PC-3 (cell line): ENCODE measurements around the gene HEATR5B. TPM values are rescaled to one million over a fixed set of nuclear protein-coding genes. Genes with fewer than 3 reads are reported as not detected.
A peak's percentile ranks its signal among the peaks of the same experiment; 100 is the strongest.

Source experiments
- ATAC-seq: fragments of 200-7000 bp; cut with Tn5 transposase; 2 replicates; pipeline ENCODE4 v1.9.1; 2020; ENCODE audit warnings: mild to moderate bottlenecking, moderate library complexity
- BruUV-seq: library from RNA; stranded (reverse); fragments of 400-500 nt; replicated peaks from 2 replicates; lab custom pipeline; 2021; lab: Mats Ljungman, UMichigan
- CTCF ChIA-PET: fragments of 300-600 bp; sonication (Branson Sonifier 250); formaldehyde crosslinking; loops from one replicate; lab custom pipeline; 2022; ENCODE audit warnings: antibody characterized with exemption; lab: Charles Lee
- POLR2A ChIA-PET: fragments of 300-600 bp; sonication (Branson Sonifier 250); formaldehyde crosslinking; loops from one replicate; lab custom pipeline; 2022; ENCODE audit warnings: antibody characterized with exemption; ENCODE audit not compliant: unreplicated experiment; lab: Charles Lee
- DNase-seq: peaks from one replicate; pipeline ENCODE4 v3.0.0-alpha.2; 2015
- H2AFZ ChIP-seq: fragments of 300-600 bp; sonication (generic); 2 replicates; pipeline ENCODE4 v1.6.0; 2016; ENCODE audit warnings: antibody characterized with exemption, low read length
- H3F3A ChIP-seq: fragments of 300-600 bp; sonication (generic); one replicate; pipeline ENCODE4 v1.6.0; 2017; ENCODE audit warnings: antibody characterized with exemption, low read length, control low read depth, mild to moderate bottlenecking; ENCODE audit not compliant: unreplicated experiment
- H3K27ac ChIP-seq: fragments of 300-600 bp; sonication (generic); 2 replicates; pipeline ENCODE4 v1.5.1; 2016; ENCODE audit warnings: mild to moderate bottlenecking, low read length
- H3K27me3 ChIP-seq: fragments of 300-600 bp; sonication (generic); 2 replicates; pipeline ENCODE4 v1.6.1; 2016; ENCODE audit warnings: low read length, mixed read lengths
- H3K36me3 ChIP-seq: fragments of 300-600 bp; sonication (generic); 2 replicates; pipeline ENCODE4 v1.6.1; 2016; ENCODE audit warnings: low read depth, mixed run types, low read length, mixed read lengths
- H3K4me1 ChIP-seq: fragments of 300-600 bp; sonication (generic); 2 replicates; pipeline ENCODE4 v1.5.1; 2016; ENCODE audit warnings: low read length; ENCODE audit not compliant: insufficient read depth
- H3K4me2 ChIP-seq: fragments of 300-600 bp; sonication (generic); 2 replicates; pipeline ENCODE4 v1.6.0; 2016; ENCODE audit warnings: low read length
- H3K4me3 ChIP-seq: fragments of 300-600 bp; sonication (generic); 2 replicates; pipeline ENCODE4 v1.5.1; 2016; ENCODE audit warnings: mild to moderate bottlenecking, low read length, mixed read lengths
- H3K79me2 ChIP-seq: fragments of 300-600 bp; sonication (generic); 2 replicates; pipeline ENCODE4 v1.6.1; 2017; ENCODE audit warnings: low read length, mixed read lengths
- H3K9ac ChIP-seq: fragments of 300-600 bp; sonication (generic); 2 replicates; pipeline ENCODE4 v1.6.0; 2016; ENCODE audit warnings: mild to moderate bottlenecking, low read length
- H3K9me2 ChIP-seq: fragments of 300-600 bp; sonication (generic); replicated peaks from 2 replicates; pipeline ENCODE4 v1.6.1; 2016; ENCODE audit warnings: mixed run types, low read length, mixed read lengths
- H3K9me3 ChIP-seq: fragments of 300-600 bp; sonication (generic); 2 replicates; pipeline ENCODE4 v1.6.1; 2016; ENCODE audit warnings: low read length, mixed read lengths
- H4K20me1 ChIP-seq: fragments of 300-600 bp; sonication (generic); 2 replicates; pipeline ENCODE4 v1.6.1; 2016; ENCODE audit warnings: low read length, mixed read lengths
- CTCF ChIP-seq: fragments of 300-600 bp; sonication (generic); conservative IDR thresholded peaks from 2 replicates; pipeline ENCODE4 v1.5.1; 2017; ENCODE audit warnings: antibody characterized with exemption, low read depth, mild to moderate bottlenecking, low read length
- EZH2 ChIP-seq: fragments of 300-600 bp; sonication (generic); IDR thresholded peaks from one replicate; pipeline ENCODE4 v1.6.1; 2017; ENCODE audit warnings: antibody characterized with exemption, mild to moderate bottlenecking, low read length; ENCODE audit not compliant: unreplicated experiment
- EZH2phosphoT487 ChIP-seq: fragments of 300-600 bp; sonication (generic); IDR thresholded peaks from 2 replicates; pipeline ENCODE4 v1.6.1; 2018; ENCODE audit warnings: mild to moderate bottlenecking, antibody characterized with exemption, low read length, borderline replicate concordance
- intact Hi-C: fragments of 100-400 bp; cut with micrococcal nuclease; formaldehyde crosslinking; loops from 2 replicates; pipeline ENCODE4 v1.9.0; 2023
- total RNA-seq: library from RNA; depleted of rRNA; stranded (reverse); fragments of >200 nt; gene quantifications from 2 replicates; pipeline ENCODE4 v1.2.3, GENCODE V29; 2014

Gene HEATR5B
- total RNA-seq, 1 experiment from 2014 or later, result 13.0 TPM

DNA sequence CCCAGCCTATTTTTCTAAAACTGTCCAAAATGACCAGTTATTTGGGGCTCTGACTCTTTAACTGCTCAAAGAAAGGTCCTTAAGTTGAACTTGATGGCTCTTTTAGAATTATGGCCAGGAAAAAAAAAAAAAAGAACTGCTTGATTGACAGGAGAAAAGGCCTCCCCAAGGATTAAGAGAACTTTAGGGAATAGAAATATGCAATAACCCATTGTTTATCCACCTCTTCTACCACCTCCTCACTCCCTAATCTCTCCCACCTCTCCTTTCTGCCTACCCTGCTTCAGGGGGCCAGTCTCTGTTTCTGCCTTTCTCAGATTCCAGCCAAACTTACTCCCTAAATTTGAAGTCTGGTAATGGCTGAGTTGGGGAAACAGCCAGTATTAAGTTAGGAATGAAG is 112.2 kb downstream of the HEATR5B start:
- TF ChIP-seq EZH2 (no peak), EZH2phosphoT487 (no peak), CTCF (no peak)
- Histone ChIP-seq H3K27ac (no peak overlapping the region), H3K27me3 (no peaks in the 10 kb centered on the region), H3K79me2 (no peaks in the 10 kb centered on the region), H3K9me3 (no peaks in the 10 kb centered on the region), H4K20me1 (no peaks in the 10 kb centered on the region), H3K4me1 (peaks cover 10% of the 10 kb centered on the region), H3K9ac (no peak overlapping the region), H3K4me3 (no peak overlapping the region), H3K36me3 (no peaks in the 10 kb centered on the region), H2AFZ (no peak overlapping the region), H3K9me2 (no peaks in the 10 kb centered on the region), H3K4me2 (no peak overlapping the region), H3F3A (no peaks in the 10 kb centered on the region)
- intact Hi-C loops, result no loop called here
- POLR2A ChIA-PET, result no interaction called here
- CTCF ChIA-PET, result no interaction called here
- no TSS peak for BruUV-seq
- DNase-seq (no peak), ATAC-seq (no peak)

DNA sequence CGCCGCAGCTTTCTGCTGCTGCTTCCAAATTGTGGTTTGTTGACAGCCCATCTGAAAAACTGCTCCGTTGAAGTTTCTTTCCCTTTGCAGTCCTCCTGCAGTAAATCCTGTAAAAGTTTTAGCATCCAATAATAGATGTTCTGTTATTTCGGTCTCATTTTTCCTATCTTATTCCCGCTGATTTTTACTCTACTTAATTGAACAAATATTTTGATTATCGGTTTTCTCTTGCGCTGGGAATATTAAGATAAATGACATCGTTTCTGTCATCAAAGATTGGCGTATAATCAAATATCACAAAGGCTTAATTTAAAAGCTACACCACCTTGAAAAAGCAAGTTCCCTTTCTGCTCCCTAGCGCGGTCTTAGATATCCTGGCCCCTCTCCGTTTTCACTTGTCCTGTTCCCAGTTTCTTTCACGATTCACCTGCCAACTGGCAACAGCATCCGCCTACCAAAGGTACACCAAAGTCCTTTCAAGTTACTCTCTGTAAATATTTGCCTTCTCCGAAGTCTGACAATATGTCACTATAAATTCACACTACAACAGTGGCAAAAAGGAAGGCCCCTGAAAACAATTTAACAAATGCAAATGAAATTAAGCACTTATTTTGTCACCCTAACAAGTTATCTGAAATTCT is 116.8 kb downstream of the HEATR5B start:
- no peaks in the 10 kb centered on the region for H3K27me3 ChIP-seq
- H3K4me3 ChIP-seq, result peak overlapping the region; percentile 83
- no peaks in the 10 kb centered on the region for H3K9me3 ChIP-seq
- peak overlapping the region; percentile 71 for H3K9ac ChIP-seq
- BruUV-seq, result TSS peak; percentile 52
- H3F3A ChIP-seq, result no peaks in the 10 kb centered on the region
- POLR2A ChIA-PET, result interaction anchor here (0.6 kb wide), 1 partner anchor 182 kb away, joined by 5 read pairs; no protein-coding TSS in a partner anchor
- no peaks in the 10 kb centered on the region for H3K9me2 ChIP-seq
- no peak for TF ChIP-seq EZH2
- no peak for TF ChIP-seq CTCF
- TF ChIP-seq EZH2phosphoT487, result no peak
- H4K20me1 ChIP-seq, result no peaks in the 10 kb centered on the region
- no peaks in the 10 kb centered on the region for H3K36me3 ChIP-seq
- H3K79me2 ChIP-seq, result peaks cover 36% of the 10 kb centered on the region
- H2AFZ ChIP-seq, result peak overlapping the region; percentile 81
- CTCF ChIA-PET, result no interaction called here
- H3K4me2 ChIP-seq, result peak overlapping the region; percentile 85
- ATAC-seq, result no peak
- H3K4me1 ChIP-seq, result peaks cover 37% of the 10 kb centered on the region
- DNase-seq, result peak; percentile 42
- H3K27ac ChIP-seq, result peak overlapping the region; percentile 46
- intact Hi-C loops, result loop anchor here (2.0 kb wide), 1 partner anchor 41 kb away; no protein-coding TSS in a partner anchor
